ENCODE results near the gene ACOT7. TPM values are rescaled to one million over a fixed set of nuclear protein-coding genes. Genes with fewer than 3 reads are reported as not detected.

Gene ACOT7
- total and polyA plus RNA-seq, 10 donors = 10.6 to 31.5 (median 20.3) TPM

- intact Hi-C loops (cut with DNase I; ENCODE audit: low total_unique reads) = no loop called here
- DNase-seq = no peak
- Histone ChIP-seq H3K27ac (no peak overlapping the region), H3K4me1 (peaks cover 11 to 31% (median 27%) of the 10 kb centered on the region in 6 donors), H3K36me3 (no peaks in the 10 kb centered on the region), H3K4me3 (no peak overlapping the region), H3K27me3 (replicated peaks in 1 of 7) (peaks cover 4 to 92% (median 44%) of the 10 kb centered on the region in 7 donors), H3K9me3 (no peaks in the 10 kb centered on the region)
- no peak for TF ChIP-seq POLR2A (IDR thresholded peaks at IDR 0.05)
- TF ChIP-seq CTCF (IDR thresholded peaks at IDR 0.05 in 8 of 11, conservative IDR thresholded peaks at IDR 0.05 in 3 of 11) = no peak
- TF ChIP-seq POLR2AphosphoS5 (IDR thresholded peaks at IDR 0.05) = no peak
- WGBS, 5 donors = 76 to 85% (median 81%) methylated on average over 9 to 10 of the region's 10 CpGs
Measured at GRCh38 chr1:6426972-6427350, 33.4 kb upstream of the ACOT7 start.

GRCh38 chr1:6426277-6426971, 32.9 kb upstream of the ACOT7 start:
- Histone ChIP-seq H3K27me3 (replicated peaks in 1 of 7) (peaks cover 4 to 97% (median 47%) of the 10 kb centered on the region in 7 donors), H3K4me3 (no peak overlapping the region), H3K36me3 (no peaks in the 10 kb centered on the region), H3K9me3 (no peaks in the 10 kb centered on the region), H3K4me1 (peaks cover 11 to 31% (median 27%) of the 10 kb centered on the region in 6 donors), H3K27ac (no peak overlapping the region)
- intact Hi-C loops (cut with DNase I; ENCODE audit: low total_unique reads) = no loop called here
- WGBS, 5 donors = 73 to 92% (median 88%) methylated on average over 7 to 9 of the region's 9 CpGs
- DNase-seq = no peak
- TF ChIP-seq POLR2A (IDR thresholded peaks at IDR 0.05) = no peak
- TF ChIP-seq CTCF (IDR thresholded peaks at IDR 0.05 in 8 of 11, conservative IDR thresholded peaks at IDR 0.05 in 3 of 11) = no peak
- no peak for TF ChIP-seq POLR2AphosphoS5 (IDR thresholded peaks at IDR 0.05)

- Histone ChIP-seq H3K36me3 (no peaks in the 10 kb centered on the region), H3K9me3 (no peaks in the 10 kb centered on the region), H3K4me3 (peak overlapping the region in 1 of 8 donors; percentile 70), H3K27ac (no peak overlapping the region), H3K27me3 (replicated peaks in 1 of 7) (peaks cover 6 to 100% (median 54%) of the 10 kb centered on the region in 7 donors), H3K4me1 (peaks cover 12 to 37% (median 29%) of the 10 kb centered on the region in 6 donors)
- 77 to 89% (median 83%) methylated on average over 5 to 6 of the region's 6 CpGs for WGBS, 5 donors
- DNase-seq = no peak
- TF ChIP-seq POLR2AphosphoS5 (IDR thresholded peaks at IDR 0.05) (no peak), CTCF (IDR thresholded peaks at IDR 0.05 in 8 of 11, conservative IDR thresholded peaks at IDR 0.05 in 3 of 11) (no peak), POLR2A (IDR thresholded peaks at IDR 0.05) (no peak)
- intact Hi-C loops (cut with DNase I; ENCODE audit: low total_unique reads) = no loop called here
Measured at GRCh38 chr1:6425658-6426057, 32.1 kb upstream of the ACOT7 start.
